Aorta (tissue), 5 donors: ENCODE results near the gene CLEC2L. TPM values are rescaled to one million over a fixed set of nuclear protein-coding genes. Genes with fewer than 3 reads are reported as not detected.
A peak's percentile ranks its signal among the peaks of the same experiment; 100 is the strongest.

ENCODE experiments used
- ATAC-seq: fragments of 200-7000 bp; cut with Tn5 transposase; one replicate; pipeline ENCODE4 v1.9.1; 2022; ENCODE audit warnings: moderate library complexity; ENCODE audit not compliant: low FRiP score
- DNase-seq, 2 donors: peaks; one replicate each; pipeline ENCODE4 v3.0.0-alpha.2; 2020
- H3K27ac ChIP-seq, 2 donors: one replicate each; pipeline ENCODE4 v1.5.1; 2013; ENCODE audit warnings: low read length in 2 of 2, mild to moderate bottlenecking in 2 of 2, moderate library complexity in 2 of 2, control low read depth in 1 of 2, inconsistent platforms in 1 of 2, low read depth in 1 of 2
- H3K27me3 ChIP-seq, 2 donors: one replicate each; pipeline ENCODE4 v1.6.1; 2013; ENCODE audit warnings: control low read depth in 1 of 2, low read length in 1 of 2, mild to moderate bottlenecking in 1 of 2, moderate library complexity in 1 of 2; ENCODE audit not compliant: insufficient read depth in 2 of 2, control insufficient read depth in 1 of 2
- H3K36me3 ChIP-seq, 2 donors: one replicate each; pipeline ENCODE4 v1.6.1; 2013; ENCODE audit warnings: control low read depth in 1 of 2, low read length in 1 of 2, mild to moderate bottlenecking in 1 of 2; ENCODE audit not compliant: insufficient read depth in 2 of 2, control insufficient read depth in 1 of 2
- H3K4me1 ChIP-seq, 2 donors: one replicate each; pipeline ENCODE4 v1.6.1; 2013; ENCODE audit warnings: low read length in 2 of 2, control low read depth in 1 of 2, mild to moderate bottlenecking in 1 of 2, moderate library complexity in 1 of 2; ENCODE audit not compliant: insufficient read depth in 2 of 2, control insufficient read depth in 1 of 2
- H3K4me3 ChIP-seq, 2 donors: one replicate each; pipeline ENCODE4 v1.5.1; 2013; ENCODE audit warnings: low read length in 2 of 2, control low read depth in 1 of 2, mild to moderate bottlenecking in 1 of 2
- H3K9me3 ChIP-seq: one replicate; pipeline ENCODE4 v1.6.1; 2013; ENCODE audit warnings: mild to moderate bottlenecking, low read length; ENCODE audit not compliant: control insufficient read depth
- WGBS, 2 donors: extraction: QIAGEN DNeasy Blood & Tissue Kit; methylation state at CpG; one replicate each; pipeline ENCODE4 v1.1.7; 2013; 5-methylcytosine and 5-hydroxymethylcytosine counted together
- intact Hi-C, 2 donors: fragments of 100-400 bp; cut with DNase I; formaldehyde crosslinking; loops; one replicate each; pipeline versions ENCODE4 v1.14.2 to v1.15.0; 2022
- long read RNA-seq, 2 donors: library from polyadenylated mRNA; unstranded; transcript quantifications; one replicate each; pipeline ENCODE4 v2.0.0, GENCODE V29; 2020 to 2021
- polyA plus RNA-seq, 2 donors: library from polyadenylated mRNA; stranded (reverse); fragments of 200-250 nt; gene quantifications; one replicate each; pipeline ENCODE4 v1.2.3, GENCODE V29; 2013
- total RNA-seq, 2 donors: library from RNA; stranded (reverse); fragmentation: NEBNext Ultra II Directional; extraction: Animal tissue kit (Norgen Biotek cat#: 25700); gene quantifications; one replicate each; pipeline ENCODE4 v1.2.1, GENCODE V29; 2021
- donor health status: healthy with polysubstance abuse.
- donor health status: Bipolar disorder and iron deficiency.
- donor health status: DM: no; HTN: no; CAD: no.
- donor health status: DM: no; HTN: no; CAD: no.
- donor health status: DM: yes; HTN: yes; CAD: no.

CLEC2L gene
- total RNA-seq (not detected), polyA plus RNA-seq (not detected)
- long read RNA-seq, donor 1 = 0 reads
- long read RNA-seq, donor 2 = 0 reads

DNA sequence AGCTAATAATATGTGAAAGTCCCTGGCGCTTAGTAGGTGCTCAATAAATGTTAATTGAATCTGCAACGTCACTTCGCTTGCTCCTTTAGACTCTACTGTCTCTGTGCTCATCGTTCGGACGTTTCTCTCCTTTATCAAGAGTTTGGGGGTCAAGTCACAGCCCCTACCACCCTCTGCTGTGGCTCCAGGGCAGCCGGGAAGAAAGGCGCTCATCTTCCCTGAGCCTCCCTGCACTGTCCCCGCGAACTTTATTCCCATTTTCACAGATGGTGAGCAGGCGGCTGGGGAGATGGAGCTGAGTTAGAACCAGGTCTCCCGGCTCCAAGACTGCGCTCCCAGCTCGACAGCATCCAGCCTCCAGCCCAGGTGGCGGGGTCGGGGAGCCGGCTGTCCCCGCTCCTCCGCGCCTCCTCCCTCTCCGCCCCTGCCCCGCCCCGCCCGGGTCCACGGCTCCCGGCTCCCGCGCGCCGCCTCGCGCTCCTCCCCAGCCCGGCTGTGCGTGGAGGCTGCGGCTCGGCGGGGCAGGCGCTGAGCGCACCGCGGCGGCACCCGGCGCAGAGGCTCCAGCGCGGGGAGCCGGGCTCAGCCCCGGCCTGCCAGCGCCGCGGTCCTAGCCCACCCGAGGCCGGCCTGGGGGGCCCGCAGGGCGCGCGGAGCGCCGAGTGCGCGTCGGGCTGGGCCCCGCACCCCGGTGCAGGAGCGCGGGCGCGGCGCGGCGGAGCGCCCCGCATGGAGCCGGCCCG lies at the start of gene CLEC2L:
Gene CLEC2L, plus strand, starts transcription at position 487 of the 743 bp plus-strand sequence. Its CDS starts 243 bp downstream, at position 730.
- Histone ChIP-seq H3K4me3 (no peak within 1 kb of the TSS), H3K4me1 (no peaks in the 10 kb centered on the region), H3K27me3 (no peaks in the 10 kb centered on the region), H3K27ac (no peak within 1 kb of the TSS), H3K9me3 (peaks cover 4% of the 10 kb centered on the region), H3K36me3 (no peaks in the 10 kb centered on the region)
- DNase-seq (no peak), ATAC-seq (no peak)
- WGBS, 2 donors = 2% methylated on average over 46 to 75 of the region's 75 CpGs
- intact Hi-C loops = no loop called here

DNA sequence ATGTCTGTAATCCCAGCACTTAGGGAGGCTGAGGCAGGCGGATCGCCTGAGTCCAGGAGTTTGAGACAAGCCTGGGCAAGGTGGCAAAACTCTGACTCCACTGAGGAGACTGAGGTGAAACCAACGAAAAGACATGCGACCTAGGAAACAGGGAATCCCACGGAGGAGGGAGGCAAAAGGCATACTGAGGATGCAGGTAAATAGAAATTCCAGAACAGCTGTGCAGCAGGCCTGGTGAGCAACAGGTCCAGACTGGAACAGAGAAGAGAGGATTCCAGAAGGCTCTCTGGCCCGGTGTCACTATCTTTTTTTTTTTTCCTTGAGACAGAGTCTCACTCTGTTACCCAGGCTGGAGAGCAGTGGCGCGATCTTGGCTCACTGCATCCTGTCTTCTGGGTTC lies 47.3 kb upstream of the CLEC2L start:
- peaks cover 1% of the 10 kb centered on the region for H3K9me3 ChIP-seq
- intact Hi-C loops = no loop called here
- no peak for DNase-seq
- no peak overlapping the region for H3K4me3 ChIP-seq
- no peaks in the 10 kb centered on the region for H3K27me3 ChIP-seq
- WGBS, 2 donors = 91 to 94% methylated on average over 8 of the region's 8 CpGs
- ATAC-seq = no peak
- no peak overlapping the region for H3K27ac ChIP-seq
- H3K36me3 ChIP-seq = no peaks in the 10 kb centered on the region
- no peaks in the 10 kb centered on the region for H3K4me1 ChIP-seq

DNA sequence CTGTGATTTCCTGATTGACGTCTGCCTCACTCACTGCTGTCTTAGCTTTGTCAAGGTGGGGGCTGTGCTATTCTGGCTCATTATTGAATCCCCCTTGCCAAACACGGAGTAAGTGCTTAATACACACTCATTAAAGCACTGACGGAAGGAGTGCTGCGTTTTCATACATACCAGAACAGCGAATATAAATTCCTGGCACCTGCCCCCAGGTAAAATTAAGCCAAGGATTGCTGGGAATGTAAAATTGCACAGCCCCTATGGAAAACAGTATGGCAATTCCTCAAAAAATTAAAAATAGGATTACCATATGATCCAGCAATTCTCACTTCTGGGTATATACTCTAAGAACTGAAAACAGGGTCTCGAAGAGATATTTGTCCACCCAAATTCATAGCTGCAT lies 46.6 kb upstream of the CLEC2L start:
- intact Hi-C loops = no loop called here
- H3K27me3 ChIP-seq = no peaks in the 10 kb centered on the region
- 77 to 83% methylated on average over 6 of the region's 6 CpGs for WGBS, 2 donors
- no peaks in the 10 kb centered on the region for H3K36me3 ChIP-seq
- ATAC-seq = no peak
- H3K9me3 ChIP-seq = peaks cover 1% of the 10 kb centered on the region
- no peak overlapping the region for H3K4me3 ChIP-seq
- H3K4me1 ChIP-seq = no peaks in the 10 kb centered on the region
- no peak for DNase-seq
- no peak overlapping the region for H3K27ac ChIP-seq

DNA sequence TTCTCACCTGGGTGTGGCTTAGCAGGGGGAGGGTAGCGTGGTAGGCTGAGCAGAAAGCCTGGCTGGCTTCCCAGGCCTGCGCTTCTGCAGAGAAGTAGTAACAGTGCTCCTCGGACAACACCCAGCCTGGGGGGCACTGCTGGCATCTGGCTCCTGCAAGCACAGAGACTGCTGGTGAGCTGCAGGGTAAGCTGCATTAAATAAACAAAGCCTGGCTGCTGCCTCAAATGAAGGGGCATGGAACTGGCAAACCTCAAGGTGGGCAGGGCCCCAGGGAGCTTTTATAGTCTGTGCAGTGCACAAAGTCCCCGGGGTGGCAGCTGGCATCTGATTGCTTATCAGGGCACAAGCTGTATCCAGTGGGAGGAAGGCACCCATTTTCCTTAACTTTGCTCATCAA lies 43.9 kb upstream of the CLEC2L start:
- DNase-seq (no peak), ATAC-seq (no peak)
- no peak overlapping the region for H3K4me3 ChIP-seq
- 46 to 53% methylated on average over 4 of the region's 4 CpGs for WGBS, 2 donors
- H3K27me3 ChIP-seq = no peaks in the 10 kb centered on the region
- no peaks in the 10 kb centered on the region for H3K4me1 ChIP-seq
- no peaks in the 10 kb centered on the region for H3K36me3 ChIP-seq
- H3K9me3 ChIP-seq = no peaks in the 10 kb centered on the region
- no peak overlapping the region for H3K27ac ChIP-seq
- intact Hi-C loops = no loop called here

DNA sequence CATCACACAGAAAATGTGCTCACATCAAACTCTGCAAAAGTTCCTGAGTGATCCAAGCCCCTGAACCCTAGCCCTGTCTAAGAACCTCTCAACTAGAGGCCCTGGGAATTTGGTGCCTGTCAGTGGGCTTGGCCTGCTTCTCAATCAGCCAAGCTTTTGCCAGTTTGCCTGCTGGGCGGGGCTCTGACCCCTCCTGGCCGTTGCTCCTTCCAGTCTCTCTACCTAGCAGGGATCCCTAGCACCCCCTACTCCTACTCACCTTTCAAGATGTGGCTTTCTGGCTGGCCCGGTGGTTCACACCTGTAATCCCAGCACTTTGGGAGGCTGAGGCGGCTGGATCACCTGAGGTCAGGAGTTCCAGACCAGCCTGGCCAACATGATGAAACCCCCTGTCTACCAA lies 42.1 kb upstream of the CLEC2L start:
- no peak overlapping the region for H3K27ac ChIP-seq
- ATAC-seq = no peak
- 88 to 89% methylated on average over 4 of the region's 4 CpGs for WGBS, 2 donors

DNA sequence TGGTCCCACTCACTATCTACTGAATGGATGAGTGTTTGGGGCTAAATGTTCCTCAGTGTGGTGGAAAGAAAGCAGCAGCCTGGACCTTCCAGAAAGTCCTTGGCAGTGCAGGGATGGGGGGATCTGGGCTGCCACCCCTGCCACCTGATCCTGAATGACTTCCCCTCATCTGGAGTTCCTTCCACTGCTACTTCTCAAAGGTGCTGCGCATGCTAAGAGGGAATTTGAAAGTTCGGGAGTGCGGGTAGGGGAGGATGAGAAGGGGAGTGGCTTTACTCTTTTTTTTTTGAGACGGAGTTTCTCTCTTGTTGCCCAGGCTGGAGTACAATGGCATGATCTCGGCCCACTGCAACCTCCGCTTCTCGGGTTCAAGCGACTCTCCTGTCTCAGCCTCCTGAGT lies 41.4 kb upstream of the CLEC2L start:
- WGBS, 2 donors = 64% methylated on average over 8 of the region's 8 CpGs
- Histone ChIP-seq H3K36me3 (no peaks in the 10 kb centered on the region), H3K4me1 (no peaks in the 10 kb centered on the region), H3K9me3 (no peaks in the 10 kb centered on the region), H3K27ac (no peak overlapping the region), H3K4me3 (no peak overlapping the region), H3K27me3 (no peaks in the 10 kb centered on the region)
- no peak for DNase-seq
- intact Hi-C loops = no loop called here
- no peak for ATAC-seq

More for the DNA sequence above, 42.1 kb upstream of the CLEC2L start:
- intact Hi-C loops = no loop called here
- DNase-seq = no peak
- no peak overlapping the region for H3K4me3 ChIP-seq
- H3K27me3 ChIP-seq = no peaks in the 10 kb centered on the region
- no peaks in the 10 kb centered on the region for H3K9me3 ChIP-seq
- H3K4me1 ChIP-seq = no peaks in the 10 kb centered on the region
- no peaks in the 10 kb centered on the region for H3K36me3 ChIP-seq

GRCh38 chr7:139482662-139483466 lies 40.6 kb upstream of the CLEC2L start:
- ATAC-seq (peak; percentile 22), DNase-seq (no peak)
- WGBS, 2 donors = 2 to 3% methylated on average over 65 to 90 of the region's 90 CpGs

GRCh38 chr7:139487366-139488080 lies 36.0 kb upstream of the CLEC2L start:
- DNase-seq = no peak
- H3K27ac ChIP-seq = no peak overlapping the region
- H3K9me3 ChIP-seq = peaks cover 2% of the 10 kb centered on the region
- no peak for ATAC-seq
- no peaks in the 10 kb centered on the region for H3K36me3 ChIP-seq
- intact Hi-C loops = loop anchor here in 1 of 2 donors (5.0 kb wide), 1 partner anchor 40 kb away; no protein-coding TSS in a partner anchor
- no peaks in the 10 kb centered on the region for H3K27me3 ChIP-seq
- H3K4me3 ChIP-seq = no peak overlapping the region
- 92 to 94% methylated on average over 5 of the region's 5 CpGs for WGBS, 2 donors
- H3K4me1 ChIP-seq = no peaks in the 10 kb centered on the region

More at GRCh38 chr7:139482662-139483466, 40.6 kb upstream of the CLEC2L start:
- Histone ChIP-seq H3K27me3 (no peaks in the 10 kb centered on the region), H3K4me1 (no peaks in the 10 kb centered on the region), H3K4me3 (peak overlapping the region in 1 of 2 donors; percentile 9), H3K9me3 (no peaks in the 10 kb centered on the region), H3K36me3 (no peaks in the 10 kb centered on the region), H3K27ac (no peak overlapping the region)
- intact Hi-C loops = no loop called here
